Left renal cortex interstitium (tissue), 4 donors: Measurements from ENCODE around the gene GSG1. TPM values are rescaled to one million over a fixed set of nuclear protein-coding genes. Genes with fewer than 3 reads are reported as not detected.
A peak's percentile ranks its signal among the peaks of the same experiment; 100 is the strongest.

ENCODE experiments used
- DNase-seq, 4 donors: peaks; one replicate each; pipeline ENCODE4 v3.0.0-alpha.2; 2013; ENCODE audit warnings: low read depth in 4 of 4, low spot score in 2 of 4, missing footprints in 1 of 4
- polyA plus RNA-seq, 4 donors: library from polyadenylated mRNA; unstranded; fragments of 120-200 nt; gene quantifications; one replicate each; pipeline ENCODE4 v1.2.1, GENCODE V29; 2013; ENCODE audit not compliant: insufficient read length in 4 of 4

The GSG1 gene
- under 1 TPM; 0.35 to 0.63 (median 0.57) TPM for polyA plus RNA-seq

GRCh38 chr12:13103391-13104033 lies at the start of gene GSG1:
TSS of gene GSG1 (minus strand) at chr12:13103667. CDS start at chr12:13103512, 155 bp downstream.
- no peak for DNase-seq

GRCh38 chr12:13153180-13153579 lies 49.7 kb upstream of the GSG1 start:
- no peak for DNase-seq

- DNase-seq = no peak
These were observed 49.3 kb upstream of the GSG1 start for GRCh38 chr12:13152756-13153155.

GRCh38 chr12:13152281-13152680 lies 48.8 kb upstream of the GSG1 start:
- DNase-seq = no peak

GRCh38 chr12:13149411-13149810 lies 45.9 kb upstream of the GSG1 start:
- no peak for DNase-seq

GRCh38 chr12:13148485-13148847 lies 45.0 kb upstream of the GSG1 start:
- no peak for DNase-seq

GRCh38 chr12:13147688-13148484 lies 44.4 kb upstream of the GSG1 start:
- peak in 2 of 4 donors; percentile 31 to 33 for DNase-seq

- DNase-seq = no peak
These were observed 43.0 kb upstream of the GSG1 start for GRCh38 chr12:13146336-13146938.

GRCh38 chr12:13144266-13144828 lies 40.9 kb upstream of the GSG1 start:
- DNase-seq = no peak

- DNase-seq = no peak
These were observed 39.3 kb upstream of the GSG1 start for GRCh38 chr12:13142747-13143146.

- DNase-seq = no peak
These were observed 38.2 kb upstream of the GSG1 start for GRCh38 chr12:13141686-13142085.

GRCh38 chr12:13135371-13136178 lies 32.1 kb upstream of the GSG1 start:
- peak in 3 of 4 donors; percentile 44 to 68 (median 65) for DNase-seq

GRCh38 chr12:13133886-13134285 lies 30.4 kb upstream of the GSG1 start:
- no peak for DNase-seq

- DNase-seq = no peak
These were observed 27.5 kb upstream of the GSG1 start for GRCh38 chr12:13130981-13131380.

GRCh38 chr12:13128291-13128965 lies 25.0 kb upstream of the GSG1 start:
- no peak for DNase-seq

GRCh38 chr12:13127444-13127843 lies 24.0 kb upstream of the GSG1 start:
- no peak for DNase-seq

GRCh38 chr12:13126494-13126893 lies 23.0 kb upstream of the GSG1 start:
- no peak for DNase-seq

GRCh38 chr12:13125996-13126395 lies 22.5 kb upstream of the GSG1 start:
- no peak for DNase-seq

GRCh38 chr12:13124656-13125505 lies 21.4 kb upstream of the GSG1 start:
- DNase-seq = no peak
